GM12891 (cell line): ENCODE results near the gene F7.

ENCODE experiments used
- POLR2A ChIP-seq: IDR thresholded peaks from 2 replicates; pipeline ENCODE4 v1.6.1; 2011; ENCODE audit warnings: low read depth, low read length, control low read depth
- POLR2AphosphoS5 ChIP-seq: IDR thresholded peaks from 2 replicates; pipeline ENCODE4 v1.6.1; 2011; ENCODE audit warnings: low read depth, low read length, control low read depth
- SPI1 ChIP-seq: IDR thresholded peaks from 2 replicates; pipeline ENCODE4 v1.6.1; 2011; ENCODE audit warnings: low read depth, low read length, control low read depth
- TAF1 ChIP-seq: IDR thresholded peaks from 2 replicates; pipeline ENCODE4 v1.6.1; 2011; ENCODE audit warnings: low read depth, low read length, control low read depth

DNA sequence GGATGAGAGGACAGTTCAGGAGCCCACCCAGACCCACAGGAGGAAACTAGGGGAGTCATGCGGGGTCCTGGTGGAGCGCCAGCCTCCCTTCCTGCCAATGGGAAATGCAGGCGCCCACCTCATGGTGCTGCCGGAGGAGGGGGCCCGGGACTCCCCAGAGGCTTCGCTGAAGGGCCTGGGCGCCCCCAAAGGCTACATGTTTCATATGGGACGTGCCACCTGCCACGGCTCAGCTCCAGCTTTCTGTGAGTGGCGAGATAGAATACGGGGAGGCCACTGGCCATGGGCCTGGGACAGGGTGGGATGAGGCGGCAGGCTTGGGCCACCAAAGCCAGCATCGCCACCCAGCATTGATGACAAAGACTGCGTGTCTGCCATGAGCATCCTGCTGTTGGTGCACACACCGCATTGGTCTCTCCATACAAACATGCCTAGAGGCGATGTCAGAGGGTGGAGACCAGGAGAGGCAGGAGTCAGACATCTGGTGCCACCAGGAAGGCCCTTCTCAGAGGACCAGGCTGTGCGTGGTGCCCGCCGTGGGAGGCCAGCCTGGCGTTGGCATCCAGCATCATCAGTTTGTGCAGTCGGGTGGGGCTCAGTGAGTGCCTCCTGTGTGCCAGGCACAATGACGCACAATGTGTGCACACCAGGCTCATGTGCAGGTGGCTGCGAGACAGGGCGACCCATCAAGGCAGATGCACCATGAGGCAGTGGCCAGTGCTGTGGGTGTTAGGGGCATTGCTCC, 15.8 kb downstream of the F7 start:
- no peak for TF ChIP-seq TAF1
- TF ChIP-seq POLR2AphosphoS5: no peak
- TF ChIP-seq POLR2A: no peak
- TF ChIP-seq SPI1: no peak
